ENCODE measurements around the gene TNS1.

DNA sequence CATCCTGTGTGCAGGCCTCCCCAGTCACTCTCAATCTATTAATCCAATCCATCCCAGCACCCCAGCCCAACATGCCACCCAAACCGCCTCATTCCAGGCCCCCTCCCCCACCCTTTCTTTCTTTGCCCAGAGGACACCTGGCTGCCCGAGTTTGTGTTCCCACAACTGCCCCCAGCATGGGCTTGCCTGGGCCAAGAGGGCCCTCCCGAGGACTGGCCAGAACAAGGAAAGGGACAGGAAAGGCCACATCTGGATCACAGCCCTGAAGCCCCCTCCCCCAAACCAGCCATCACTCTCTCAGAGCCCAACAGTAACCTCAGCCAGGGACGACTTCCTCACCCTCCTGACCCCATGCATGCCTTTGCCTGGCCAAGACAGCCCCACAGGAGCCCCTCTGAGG is 1.2 kb downstream of the TNS1 start:
- TF ChIP-seq EZH2 (IDR thresholded peaks at IDR 0.05) (no peak), POLR2AphosphoS5 (IDR thresholded peaks at IDR 0.05; ENCODE audit: borderline replicate concordance, low read depth, low read length) (no peak), FOXP2 (optimal IDR thresholded peaks at IDR 0.05; ENCODE audit: control extremely low read depth, extremely low read length, insufficient read depth) (no peak)

All from SK-N-MC (cell line).